Colon (tissue), 2 donors: Measurements from ENCODE around the gene PER2.
"Not testable (repeated sequence)": the region's sequence is repeated elsewhere in the genome, so short reads cannot be mapped to it uniquely, and the experiment has no call there.

Source experiments
- FAIRE-seq: peaks from 2 replicates; lab custom pipeline; 2012; peaks lifted over from hg19 to GRCh38; lab: Jason Lieb, UNC
- donor health status: control.
- donor health status: control.

PER2 gene

DNA sequence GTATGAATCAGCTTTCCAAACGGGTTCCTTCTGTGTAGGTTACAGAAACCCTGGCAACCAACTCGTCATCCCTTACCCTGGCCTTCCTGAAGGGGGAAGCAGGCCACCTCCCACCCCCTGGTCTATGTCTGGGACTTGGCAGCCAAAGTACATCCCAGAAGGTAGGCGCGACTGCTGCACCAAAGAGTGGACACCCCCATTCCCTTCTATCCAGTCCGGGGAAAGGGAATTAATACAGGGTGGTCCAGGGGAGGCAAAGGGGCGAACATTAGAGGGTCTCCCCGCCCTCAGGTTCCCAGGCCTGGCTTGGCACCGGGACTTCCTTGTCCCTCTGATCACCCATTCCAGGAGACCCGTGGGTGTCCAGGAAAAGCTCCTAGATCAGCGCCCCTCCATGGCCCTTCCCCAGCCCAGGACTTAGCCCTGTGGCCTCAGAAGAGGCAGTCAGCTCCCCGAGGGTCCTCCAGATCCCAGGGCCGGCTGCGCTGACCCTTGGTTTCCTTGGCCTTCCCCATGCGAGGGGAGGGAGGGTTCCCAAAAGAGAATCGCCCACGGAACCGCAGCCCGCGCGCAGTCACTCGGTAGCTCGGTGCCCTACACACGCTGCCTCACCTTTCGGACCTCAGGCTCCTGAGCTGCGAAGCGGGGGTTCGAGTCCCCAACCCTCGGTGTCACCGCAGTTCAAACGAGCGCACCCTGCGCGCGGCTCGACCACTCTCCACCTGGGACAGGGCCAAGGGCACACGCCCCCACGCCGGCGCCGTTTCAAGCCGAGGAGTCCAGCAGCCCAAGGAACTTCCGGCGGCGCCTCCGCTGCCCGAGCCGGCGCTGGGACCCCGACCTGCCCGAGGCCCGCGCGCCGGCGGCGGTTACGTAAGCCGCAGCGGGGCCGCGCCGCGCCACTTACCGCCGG is at the start of gene PER2:
PER2 (minus strand) TSS at position 874 of the 913 bp plus-strand sequence. CDS start 10,674 bp downstream, outside the sequence.
- FAIRE-seq, result no peak

- FAIRE-seq, result no peak
These were observed 49.4 kb upstream of the PER2 start for GRCh38 chr2:238337846-238338245.

- no peak for FAIRE-seq
These were observed 48.5 kb upstream of the PER2 start for GRCh38 chr2:238336793-238337444.

- no peak for FAIRE-seq
These were observed 47.7 kb upstream of the PER2 start for GRCh38 chr2:238336151-238336550.

DNA sequence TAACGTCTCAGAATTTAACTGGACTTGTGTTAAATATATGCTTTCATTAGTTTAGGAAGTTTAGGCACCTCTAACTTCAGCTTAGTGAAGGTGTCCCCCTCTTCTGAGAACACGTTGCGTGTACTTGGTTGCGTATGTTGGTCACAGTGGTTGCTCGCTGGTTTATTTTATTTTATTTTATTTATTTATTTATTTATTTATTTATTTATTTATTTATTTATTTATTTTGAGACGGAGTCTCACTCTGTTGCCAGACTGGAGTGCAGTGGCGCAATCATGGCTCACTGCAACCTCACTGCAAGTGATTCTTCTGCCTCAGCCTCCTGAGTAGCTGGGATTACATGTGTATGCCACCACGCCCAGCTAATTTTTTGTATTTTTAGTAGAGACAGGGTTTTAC is 47.2 kb upstream of the PER2 start:
- not testable (repeated sequence) for FAIRE-seq

DNA sequence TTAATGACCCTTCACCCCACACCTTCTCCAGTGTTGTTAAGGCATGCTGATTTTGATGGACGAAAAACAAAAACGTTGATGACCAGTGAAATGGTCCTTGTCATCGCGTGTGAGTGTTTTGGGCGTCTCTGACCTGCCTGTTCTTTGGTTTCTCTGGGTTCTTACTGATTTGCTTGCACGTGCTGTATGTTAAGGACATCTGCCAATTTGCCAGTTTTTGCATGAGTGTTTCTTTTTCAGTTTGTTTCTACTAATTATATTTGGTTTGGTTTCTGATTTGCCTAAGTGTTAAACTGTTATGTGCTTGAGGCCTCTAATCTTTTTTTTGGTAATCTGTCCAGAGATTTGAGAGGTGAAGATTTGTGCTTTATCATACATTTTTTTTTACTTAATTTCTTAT is 46.5 kb upstream of the PER2 start:
- no peak for FAIRE-seq

DNA sequence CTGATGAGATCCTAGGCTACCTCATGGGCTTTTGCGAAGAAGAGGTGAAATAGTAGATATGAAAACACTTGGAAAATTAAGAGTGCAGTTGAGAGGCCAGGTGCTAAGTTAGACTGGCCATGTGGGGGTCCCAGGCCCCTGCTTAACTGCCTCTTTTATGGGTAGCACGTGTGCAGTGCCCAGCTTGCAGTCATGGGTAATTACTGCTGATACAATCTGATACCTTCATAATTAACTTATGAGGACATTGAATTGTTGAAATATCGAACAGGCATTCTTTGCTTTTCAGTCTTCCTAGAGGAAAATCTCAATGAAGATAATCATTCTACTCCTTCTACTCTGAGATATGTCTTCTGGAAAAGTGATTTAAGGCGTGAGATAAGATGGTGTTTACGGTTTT is 43.5 kb upstream of the PER2 start:
- FAIRE-seq, result no peak

DNA sequence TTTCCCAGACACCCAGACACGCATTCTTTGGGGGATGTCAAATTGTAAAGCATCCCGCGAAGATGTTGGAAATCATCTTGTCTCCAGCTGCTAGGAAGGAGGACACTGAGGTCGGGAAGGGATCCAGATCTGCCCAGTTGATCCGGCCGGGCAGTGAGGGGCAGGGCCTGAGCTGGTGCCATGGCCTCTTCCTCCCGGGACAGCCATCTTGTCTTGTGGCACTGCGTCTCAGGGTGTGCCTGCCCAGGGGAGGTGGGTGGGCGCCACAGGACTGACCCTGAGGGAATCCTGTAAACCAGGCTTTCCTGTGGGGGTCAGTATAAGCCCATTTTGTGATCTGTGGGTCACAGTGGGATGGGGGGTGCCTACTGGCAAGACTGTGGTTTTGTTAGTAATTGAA is 42.0 kb upstream of the PER2 start:
- FAIRE-seq, result no peak

DNA sequence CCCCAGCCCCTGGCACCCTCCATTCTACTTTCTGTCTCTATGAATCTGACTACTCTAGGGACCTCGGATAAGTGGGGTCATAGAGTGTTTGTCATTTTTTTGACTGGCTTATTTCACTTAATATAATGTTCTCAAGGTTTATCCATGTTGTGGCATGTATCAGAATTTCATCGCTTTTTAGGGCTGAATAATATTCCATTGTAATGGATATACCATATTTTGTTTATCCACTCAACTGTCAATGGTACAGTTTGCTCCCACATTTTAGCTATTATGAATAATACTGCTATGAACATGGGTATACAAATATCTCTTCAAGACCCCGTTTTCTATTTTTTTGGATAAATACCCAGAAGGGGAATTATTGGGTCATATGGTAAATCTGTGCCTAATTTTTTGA is 39.3 kb upstream of the PER2 start:
- FAIRE-seq, result no peak

DNA sequence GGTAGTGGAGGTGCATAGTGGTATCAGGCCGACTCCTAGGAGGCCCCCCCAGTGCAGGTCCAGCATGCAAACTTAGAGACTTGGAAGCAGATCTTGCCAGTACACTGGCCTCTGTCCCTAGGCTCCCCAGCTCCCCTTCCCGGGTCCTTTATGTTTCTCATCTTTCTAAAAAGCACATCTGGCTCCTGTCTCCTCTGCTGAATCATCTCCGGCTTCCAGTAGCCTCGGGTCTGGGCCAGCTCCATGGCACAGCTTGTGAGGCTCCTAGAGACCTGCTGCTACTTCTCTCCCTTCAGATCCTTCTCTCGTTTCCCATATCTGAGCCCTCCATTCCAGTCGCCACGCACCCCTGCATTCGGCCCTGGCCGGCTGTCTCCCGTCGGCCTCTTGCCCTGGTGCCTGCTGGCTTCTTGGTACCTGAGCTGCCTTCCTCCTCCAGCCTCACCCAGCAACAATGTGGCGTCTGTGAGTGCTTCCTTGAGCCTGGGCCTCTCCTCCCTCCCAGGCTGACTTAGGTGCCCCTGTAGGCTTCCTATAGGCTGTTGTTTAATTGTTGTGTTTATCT is 38.5 kb upstream of the PER2 start:
- no peak for FAIRE-seq

DNA sequence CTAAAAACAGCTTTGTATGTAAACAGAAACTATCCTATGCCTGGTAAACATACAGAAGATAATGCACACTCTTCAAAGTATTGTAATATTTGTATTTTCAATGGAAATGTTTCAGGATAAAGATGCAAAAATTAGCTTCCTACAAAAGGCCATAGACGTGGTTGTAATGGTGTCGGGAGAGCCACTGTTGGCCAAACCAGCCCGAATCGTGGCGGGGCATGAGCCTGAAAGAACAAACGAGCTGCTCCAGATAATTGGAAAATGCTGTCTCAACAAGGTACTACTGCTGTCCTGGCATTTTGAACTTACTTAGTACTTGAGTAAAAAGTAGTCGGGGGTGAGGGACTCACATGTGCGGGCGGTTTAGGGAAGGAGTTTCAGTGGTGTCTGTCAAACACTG is 37.3 kb upstream of the PER2 start:
- FAIRE-seq, result no peak

- FAIRE-seq, result not testable (repeated sequence)
These were observed 35.8 kb upstream of the PER2 start for GRCh38 chr2:238324248-238324647.

DNA sequence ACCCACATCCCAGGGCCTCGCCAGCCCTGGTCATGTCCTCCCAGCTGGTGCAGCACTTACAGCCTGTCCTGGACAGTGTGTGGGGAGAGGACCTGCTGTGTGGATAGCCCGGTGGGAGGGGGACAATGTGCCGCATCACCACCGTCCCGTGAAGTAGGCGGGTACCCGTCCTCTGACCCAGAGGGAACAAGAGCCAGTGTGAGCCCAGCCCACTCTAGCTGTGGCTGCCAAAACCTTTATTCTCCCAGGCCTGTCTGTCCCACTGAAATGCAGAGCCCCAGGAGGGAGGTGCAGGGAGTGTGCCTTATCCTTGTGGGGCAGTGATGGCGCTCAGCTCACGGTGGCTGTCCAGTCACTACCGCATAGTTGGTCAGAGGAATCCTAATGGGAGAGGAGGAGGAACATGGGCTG is 33.6 kb upstream of the PER2 start:
- no peak for FAIRE-seq

GRCh38 chr2:238321467-238321866 is 33.1 kb upstream of the PER2 start:
- no peak for FAIRE-seq

DNA sequence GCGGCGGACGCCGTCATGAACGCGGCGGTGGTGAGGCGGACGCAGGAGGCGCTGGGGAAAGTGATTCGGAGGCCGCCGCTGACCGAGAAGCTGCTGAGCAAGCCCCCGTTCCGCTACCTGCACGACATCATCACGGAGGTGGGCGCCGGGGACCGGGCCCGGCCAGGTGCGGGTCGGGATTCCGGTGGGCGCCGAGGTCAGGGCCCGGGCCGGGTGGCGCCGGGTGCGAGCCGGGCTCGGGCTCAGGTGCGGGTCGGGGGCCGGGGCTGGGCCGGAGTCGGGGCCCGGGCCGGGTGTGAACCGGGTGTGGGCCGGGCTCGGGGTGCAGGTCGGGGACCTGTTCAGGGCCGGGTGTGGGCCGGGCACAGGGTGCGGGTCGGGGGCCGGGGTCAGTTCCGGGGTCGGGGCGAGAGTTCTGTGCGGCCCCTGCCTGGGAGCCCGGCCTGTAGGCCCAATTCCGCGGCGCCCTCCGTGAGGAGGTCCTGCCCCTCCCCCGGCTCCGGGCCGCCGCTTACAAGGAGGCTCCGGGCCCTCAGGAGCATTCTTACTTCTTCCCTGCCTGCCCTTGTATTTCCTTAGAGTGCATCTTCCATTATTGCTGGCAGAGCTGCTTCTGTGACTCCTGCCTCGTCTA is 32.4 kb upstream of the PER2 start:
- FAIRE-seq, result no peak

GRCh38 chr2:238320246-238320647 is 31.8 kb upstream of the PER2 start, which contains the start of gene TRAF3IP1:
Gene TRAF3IP1 (plus strand): TSS chr2:238320518. CDS start chr2:238320663, 145 bp downstream.
- no peak for FAIRE-seq

DNA sequence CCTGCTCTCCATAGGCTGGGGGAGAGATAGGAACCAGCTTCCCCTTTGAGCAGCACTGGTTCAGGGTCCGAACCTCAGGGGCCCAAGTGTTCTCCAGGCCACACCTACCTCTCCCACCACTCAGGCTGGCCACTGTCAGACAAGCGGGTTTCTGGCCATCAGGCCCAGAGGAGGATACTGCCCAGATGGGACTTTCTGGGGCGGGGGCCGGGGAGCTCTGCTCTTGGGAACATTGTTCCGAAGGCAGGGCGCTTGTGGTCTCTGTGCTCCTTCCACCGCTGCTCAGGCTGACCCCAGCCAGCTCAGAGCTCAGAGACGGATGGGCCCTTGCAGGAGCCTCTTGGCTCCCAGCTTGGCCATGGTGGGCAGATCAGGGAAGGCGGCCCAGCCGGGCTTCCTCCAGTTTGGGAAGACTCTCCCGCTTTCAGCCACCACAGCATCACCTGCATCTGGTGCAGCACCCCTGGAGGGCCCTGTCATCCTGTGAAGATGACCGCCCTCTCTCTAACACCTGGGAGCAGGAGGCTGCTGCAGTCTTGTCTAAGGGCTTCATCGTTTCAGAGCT is 26.7 kb upstream of the PER2 start:
- no peak for FAIRE-seq

GRCh38 chr2:238314576-238314975 is 26.2 kb upstream of the PER2 start:
- no peak for FAIRE-seq

DNA sequence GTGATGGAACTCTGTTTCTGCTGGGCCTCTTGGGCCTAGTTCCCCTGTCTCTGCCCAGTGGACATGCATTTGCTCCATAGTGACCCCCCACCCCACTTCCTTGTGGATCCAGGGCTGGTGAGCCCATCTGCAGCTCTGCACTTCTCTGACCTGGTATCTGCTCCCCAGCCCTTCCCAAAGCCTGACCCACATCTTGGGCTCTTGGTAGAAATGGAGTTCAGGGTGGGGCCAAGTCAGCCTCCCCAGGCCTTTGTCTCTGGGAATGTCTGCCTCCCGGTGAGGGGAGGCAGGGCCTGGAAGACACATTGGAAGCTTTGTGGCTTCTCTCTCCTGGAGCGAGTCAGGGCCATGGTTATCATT is 25.6 kb upstream of the PER2 start:
- FAIRE-seq, result no peak

GRCh38 chr2:238313289-238313990 is 25.0 kb upstream of the PER2 start:
- no peak for FAIRE-seq

GRCh38 chr2:238310721-238311120 is 22.3 kb upstream of the PER2 start:
- FAIRE-seq, result not testable (repeated sequence)

DNA sequence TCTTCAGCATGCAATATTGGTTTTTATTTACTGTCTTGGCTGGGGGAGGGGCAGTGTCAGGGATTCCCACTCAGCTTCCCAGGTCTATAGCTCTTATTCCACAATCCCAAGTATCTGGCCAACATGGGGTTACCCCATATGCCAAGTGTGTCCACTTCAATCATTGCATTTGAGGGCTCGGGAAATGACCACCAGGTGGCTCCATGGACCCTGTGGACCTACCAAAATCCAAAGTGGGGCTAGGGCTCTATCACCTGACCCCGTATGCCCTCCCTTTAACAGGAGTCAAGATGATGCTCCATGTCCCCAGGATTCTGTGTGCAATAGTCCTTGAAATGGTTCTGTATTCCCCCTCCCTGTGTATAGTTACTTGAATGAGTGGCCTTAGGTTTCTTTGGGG is 19.8 kb upstream of the PER2 start:
- no peak for FAIRE-seq
